Mesenchymal stem cell (in vitro differentiated cells and primary cell): ENCODE results near the gene NAP1L4.

Experiments used
- DNase-seq: peaks from one replicate; pipeline ENCODE4 v3.0.0-alpha.2; 2013
- H2AFZ ChIP-seq: one replicate; pipeline ENCODE4 v1.6.1; 2013; ENCODE audit warnings: low read depth, mild to moderate bottlenecking, control low read depth, inconsistent platforms, low read length, moderate library complexity
- H2AK5ac ChIP-seq: 2 replicates; pipeline ENCODE4 v1.6.1; 2013; ENCODE audit warnings: low read length, moderate library complexity, mild to moderate bottlenecking, inconsistent platforms; ENCODE audit not compliant: severe bottlenecking
- H2BK120ac ChIP-seq: one replicate; pipeline ENCODE4 v1.6.1; 2013; ENCODE audit warnings: low read depth, mild to moderate bottlenecking, inconsistent platforms, low read length, moderate library complexity
- H2BK12ac ChIP-seq, 2 experiments: one replicate each; pipeline ENCODE4 v1.6.1; 2013; ENCODE audit warnings: inconsistent platforms in 2 of 2, low read length in 2 of 2, mild to moderate bottlenecking in 2 of 2, moderate library complexity in 2 of 2, control low read depth in 1 of 2
- H2BK15ac ChIP-seq: one replicate; pipeline ENCODE4 v1.6.1; 2013; ENCODE audit warnings: mild to moderate bottlenecking, low read depth, inconsistent platforms; ENCODE audit not compliant: poor library complexity, severe bottlenecking
- H2BK5ac ChIP-seq: 2 replicates; pipeline ENCODE4 v1.6.1; 2013; ENCODE audit warnings: low read depth, mild to moderate bottlenecking, low read length, control low read depth, inconsistent platforms; ENCODE audit not compliant: poor library complexity, severe bottlenecking
- H3K14ac ChIP-seq, 2 experiments: one replicate each; pipeline ENCODE4 v1.6.1; 2013; ENCODE audit warnings: inconsistent platforms in 2 of 2, low read length in 2 of 2, control low read depth in 1 of 2, mild to moderate bottlenecking in 1 of 2, moderate library complexity in 1 of 2
- H3K18ac ChIP-seq, 2 experiments: one replicate each; pipeline ENCODE4 v1.6.1; 2013; ENCODE audit warnings: inconsistent platforms in 2 of 2, low read length in 2 of 2, control low read depth in 1 of 2, low read depth in 1 of 2, mild to moderate bottlenecking in 1 of 2
- H3K23ac ChIP-seq, 2 experiments: one replicate each; pipeline ENCODE4 v1.6.1; 2013; ENCODE audit warnings: inconsistent platforms in 2 of 2, low read length in 2 of 2, mild to moderate bottlenecking in 2 of 2, moderate library complexity in 2 of 2, control low read depth in 1 of 2
- H3K27ac ChIP-seq: 2 replicates; pipeline ENCODE4 v1.5.1; 2013; ENCODE audit warnings: mild to moderate bottlenecking, moderate library complexity, low read length, control low read depth, inconsistent platforms; ENCODE audit not compliant: poor library complexity, severe bottlenecking
- H3K27me3 ChIP-seq, 2 experiments: 2 replicates each; pipeline versions ENCODE4 v1.6.1 to v1.7.0; 2013; ENCODE audit warnings: low read length in 2 of 2, mild to moderate bottlenecking in 2 of 2, moderate library complexity in 2 of 2, control low read depth in 1 of 2, inconsistent platforms in 1 of 2; ENCODE audit not compliant: control insufficient read depth in 1 of 2, insufficient read depth in 1 of 2
- H3K36me3 ChIP-seq, 2 experiments: 2 replicates each; pipeline versions ENCODE4 v1.6.1 to v1.7.0; 2013; ENCODE audit warnings: low read length in 2 of 2, control low read depth in 1 of 2, inconsistent platforms in 1 of 2, low read depth in 1 of 2, mild to moderate bottlenecking in 1 of 2; ENCODE audit not compliant: insufficient read depth in 2 of 2, control insufficient read depth in 1 of 2
- H3K4ac ChIP-seq, 2 experiments: one replicate each; pipeline ENCODE4 v1.6.1; 2013; ENCODE audit warnings: inconsistent platforms in 2 of 2, low read length in 2 of 2, mild to moderate bottlenecking in 2 of 2, moderate library complexity in 2 of 2, control low read depth in 1 of 2, low read depth in 1 of 2
- H3K4me1 ChIP-seq: 2 replicates; pipeline ENCODE4 v1.6.1; 2013; ENCODE audit warnings: low read depth, low read length, control low read depth; ENCODE audit not compliant: control insufficient read depth, insufficient read depth
- H3K4me2 ChIP-seq: 2 replicates; pipeline ENCODE4 v1.6.1; 2013; ENCODE audit warnings: low read length, mild to moderate bottlenecking, inconsistent platforms; ENCODE audit not compliant: poor library complexity, severe bottlenecking
- H3K4me3 ChIP-seq, 2 experiments: 2 replicates each; pipeline versions ENCODE4 v1.5.1 to v1.7.0; 2013; ENCODE audit warnings: low read length in 2 of 2, mild to moderate bottlenecking in 2 of 2, control low read depth in 1 of 2, low read depth in 1 of 2; ENCODE audit not compliant: insufficient read depth in 1 of 2
- H3K79me1 ChIP-seq: replicated peaks from 2 replicates; pipeline ENCODE4 v1.6.1; 2013; ENCODE audit warnings: mild to moderate bottlenecking, control low read depth, low read length, inconsistent platforms; ENCODE audit not compliant: poor library complexity, severe bottlenecking
- H3K9ac ChIP-seq: 2 replicates; pipeline ENCODE4 v1.7.0; 2013; ENCODE audit warnings: mild to moderate bottlenecking, low read length, moderate library complexity
- H3K9me3 ChIP-seq: 2 replicates; pipeline ENCODE4 v1.7.0; 2013; ENCODE audit warnings: mild to moderate bottlenecking, low read length; ENCODE audit not compliant: control insufficient read depth
- H4K8ac ChIP-seq: one replicate; pipeline ENCODE4 v1.6.1; 2013; ENCODE audit warnings: inconsistent platforms, mild to moderate bottlenecking, low read length, moderate library complexity
- H4K91ac ChIP-seq: one replicate; pipeline ENCODE4 v1.6.1; 2013; ENCODE audit warnings: mild to moderate bottlenecking, low read length, inconsistent platforms
- whole genome bisulfite sequencing: methylation state at CpG from one replicate; pipeline ENCODE4 v1.1.7; 2013; ENCODE audit warnings: mixed read lengths; 5-methylcytosine and 5-hydroxymethylcytosine counted together

Gene NAP1L4

DNA sequence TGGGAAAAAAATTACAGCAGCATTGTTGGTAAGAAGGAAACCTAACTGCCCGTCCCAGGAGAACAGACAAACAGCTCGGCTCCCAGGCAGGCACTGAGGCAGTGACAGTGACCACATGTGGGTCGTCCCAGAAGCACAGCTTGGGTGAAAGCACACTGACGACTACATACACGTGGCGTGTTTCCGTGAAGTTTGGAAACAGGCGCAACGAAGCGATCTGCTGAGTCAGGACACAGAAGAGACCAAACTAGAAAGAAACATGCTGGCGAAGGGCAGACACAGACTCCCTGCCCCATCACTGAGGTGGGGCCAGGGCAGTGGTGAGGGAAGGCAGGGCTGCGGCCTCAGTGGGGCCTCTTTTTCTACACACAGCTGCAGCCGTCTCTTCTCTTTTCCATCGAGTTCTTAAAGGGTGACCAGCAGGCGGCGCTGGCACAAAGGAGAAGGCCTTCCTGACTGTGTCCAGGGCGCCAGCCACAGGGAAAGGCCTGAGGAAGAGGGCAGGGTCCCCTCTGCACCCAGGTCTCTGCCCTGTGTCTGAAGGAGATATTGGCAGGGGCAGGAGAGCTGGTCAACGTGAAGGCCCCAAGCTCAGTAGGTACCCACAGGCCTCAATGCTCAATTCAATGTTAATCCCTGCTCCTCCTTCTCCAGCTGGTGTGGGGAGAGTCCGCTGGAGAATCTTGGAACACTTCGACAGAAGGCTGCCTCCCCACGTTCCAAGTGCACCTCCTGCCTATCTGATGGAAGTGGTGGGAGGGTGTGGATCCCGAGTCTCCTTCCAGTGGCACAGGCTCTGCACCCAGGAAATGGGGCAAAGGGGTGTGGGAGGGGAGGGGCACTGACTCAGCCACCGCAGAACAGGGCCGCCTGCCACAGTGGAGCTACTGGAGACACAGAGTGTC lies 45.2 kb upstream of the NAP1L4 start:
- no peaks in the 10 kb centered on the region for H3K9me3 ChIP-seq
- WGBS, result 70% methylated on average over 22 of the region's 24 CpGs

DNA sequence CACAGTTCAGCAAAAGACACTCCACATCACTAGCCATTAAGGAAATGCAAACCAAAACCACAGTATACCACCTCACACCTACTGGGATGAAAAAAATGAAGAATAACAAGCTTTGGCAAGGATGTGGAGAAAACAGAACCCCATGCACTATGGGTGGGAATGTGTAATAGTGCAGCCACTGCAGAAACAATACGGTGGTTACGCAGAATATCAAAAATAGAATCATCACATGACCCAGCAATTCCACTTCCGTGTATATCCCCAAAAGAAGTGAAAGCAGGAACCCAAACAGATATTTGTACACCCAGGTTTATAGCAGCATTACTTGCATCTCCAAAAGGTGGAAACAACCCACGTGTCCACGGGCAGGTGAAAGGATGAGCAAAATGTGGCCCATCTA lies 44.3 kb upstream of the NAP1L4 start:
- H4K8ac ChIP-seq, result no peak overlapping the region
- no peak overlapping the region for H3K9ac ChIP-seq
- H3K79me1 ChIP-seq, result peaks cover 27% of the 10 kb centered on the region
- no peaks in the 10 kb centered on the region for H3K9me3 ChIP-seq
- no peak overlapping the region for H3K4me2 ChIP-seq
- H2AK5ac ChIP-seq, result no peak overlapping the region
- H3K4ac ChIP-seq, result no peak overlapping the region
- H2BK12ac ChIP-seq, result no peak overlapping the region
- H2BK5ac ChIP-seq, result no peak overlapping the region
- peaks cover 3% of the 10 kb centered on the region for H3K4me1 ChIP-seq
- H4K91ac ChIP-seq, result no peak overlapping the region
- no peak overlapping the region for H3K18ac ChIP-seq
- no peak overlapping the region for H2BK15ac ChIP-seq
- H2AFZ ChIP-seq, result no peak overlapping the region
- H3K36me3 ChIP-seq, result peaks cover 59 to 90% of the 10 kb centered on the region in 2 experiments
- H3K23ac ChIP-seq, result no peak overlapping the region
- H3K27me3 ChIP-seq, result no peaks in the 10 kb centered on the region
- H3K14ac ChIP-seq, result no peak overlapping the region
- H3K27ac ChIP-seq, result no peak overlapping the region
- 97% methylated on average over 5 of the region's 5 CpGs for WGBS
- DNase-seq, result no peak
- no peak overlapping the region for H3K4me3 ChIP-seq
- H2BK120ac ChIP-seq, result no peak overlapping the region

More for the DNA sequence above, 45.2 kb upstream of the NAP1L4 start:
- no peaks in the 10 kb centered on the region for H3K27me3 ChIP-seq
- peak; percentile 82 for DNase-seq
- no peak overlapping the region for H3K4ac ChIP-seq
- no peak overlapping the region for H3K18ac ChIP-seq
- no peak overlapping the region for H3K23ac ChIP-seq
- peak overlapping the region; percentile 33 for H4K8ac ChIP-seq
- no peak overlapping the region for H3K4me3 ChIP-seq
- no peak overlapping the region for H2BK15ac ChIP-seq
- no peak overlapping the region for H2AFZ ChIP-seq
- H4K91ac ChIP-seq, result no peak overlapping the region
- peaks cover 8% of the 10 kb centered on the region for H3K4me1 ChIP-seq
- no peak overlapping the region for H3K27ac ChIP-seq
- no peak overlapping the region for H2AK5ac ChIP-seq
- H3K79me1 ChIP-seq, result peaks cover 30% of the 10 kb centered on the region
- no peak overlapping the region for H2BK5ac ChIP-seq
- no peak overlapping the region for H3K9ac ChIP-seq
- H3K4me2 ChIP-seq, result no peak overlapping the region
- H3K36me3 ChIP-seq, result peaks cover 62 to 91% of the 10 kb centered on the region in 2 experiments
- H3K14ac ChIP-seq, result no peak overlapping the region
- peak overlapping the region in 1 of 2 experiments; percentile 29 for H2BK12ac ChIP-seq
- H2BK120ac ChIP-seq, result no peak overlapping the region

- H2AK5ac ChIP-seq, result no peak overlapping the region
- H3K27ac ChIP-seq, result no peak overlapping the region
- no peak overlapping the region for H3K14ac ChIP-seq
- H3K9me3 ChIP-seq, result no peaks in the 10 kb centered on the region
- H3K79me1 ChIP-seq, result peaks cover 27% of the 10 kb centered on the region
- no peak overlapping the region for H3K18ac ChIP-seq
- no peak for DNase-seq
- no peak overlapping the region for H2BK15ac ChIP-seq
- no peak overlapping the region for H3K4me2 ChIP-seq
- no peak overlapping the region for H3K4ac ChIP-seq
- H3K4me1 ChIP-seq, result peaks cover 3% of the 10 kb centered on the region
- no peaks in the 10 kb centered on the region for H3K27me3 ChIP-seq
- no peak overlapping the region for H3K23ac ChIP-seq
- no peak overlapping the region for H2BK12ac ChIP-seq
- no peak overlapping the region for H2AFZ ChIP-seq
- no peak overlapping the region for H2BK120ac ChIP-seq
- no peak overlapping the region for H2BK5ac ChIP-seq
- no peak overlapping the region for H4K91ac ChIP-seq
- peaks cover 53 to 89% of the 10 kb centered on the region in 2 experiments for H3K36me3 ChIP-seq
- H3K4me3 ChIP-seq, result no peak overlapping the region
- H4K8ac ChIP-seq, result no peak overlapping the region
- no peak overlapping the region for H3K9ac ChIP-seq
Observed at GRCh38 chr11:3035333-3035732, 43.2 kb upstream of the NAP1L4 start.

GRCh38 chr11:3030289-3031070 lies 38.4 kb upstream of the NAP1L4 start:
- Histone ChIP-seq H3K4me1 (no peaks in the 10 kb centered on the region), H2BK5ac (no peak overlapping the region), H4K91ac (no peak overlapping the region), H3K23ac (no peak overlapping the region), H3K9ac (no peak overlapping the region), H3K27ac (no peak overlapping the region), H3K18ac (no peak overlapping the region), H3K9me3 (no peaks in the 10 kb centered on the region), H2BK15ac (no peak overlapping the region), H3K4me2 (no peak overlapping the region), H3K4me3 (no peak overlapping the region), H2AK5ac (no peak overlapping the region), H2BK12ac (no peak overlapping the region), H3K14ac (no peak overlapping the region), H3K27me3 (no peaks in the 10 kb centered on the region), H3K4ac (no peak overlapping the region), H3K36me3 (peaks cover 56 to 88% of the 10 kb centered on the region in 2 experiments), H2BK120ac (no peak overlapping the region), H2AFZ (no peak overlapping the region), H4K8ac (no peak overlapping the region), H3K79me1 (peaks cover 33% of the 10 kb centered on the region)
- WGBS, result 98% methylated on average over 17 of the region's 18 CpGs
- DNase-seq, result no peak
